Ishikawa (cell line): ENCODE measurements around the gene COL27A1.

ENCODE experiments used
- CEBPB ChIP-seq: IDR thresholded peaks from 2 replicates; pipeline ENCODE4 v1.6.1; 2012
- CREB1 ChIP-seq: IDR thresholded peaks from 2 replicates; pipeline ENCODE4 v1.6.1; 2012; ENCODE audit warnings: low read depth
- EGR1 ChIP-seq: IDR thresholded peaks from 2 replicates; pipeline ENCODE4 v1.6.1; 2012
- EP300 ChIP-seq: IDR thresholded peaks from 2 replicates; pipeline ENCODE4 v1.6.1; 2012; ENCODE audit warnings: borderline replicate concordance
- FOXM1 ChIP-seq: IDR thresholded peaks from 2 replicates; pipeline ENCODE4 v1.6.1; 2012; ENCODE audit warnings: low read depth, borderline replicate concordance
- RAD21 ChIP-seq: IDR thresholded peaks from 2 replicates; pipeline ENCODE4 v1.6.1; 2012; ENCODE audit warnings: low read depth
- TAF1 ChIP-seq: IDR thresholded peaks from 2 replicates; pipeline ENCODE4 v1.6.1; 2012; ENCODE audit warnings: low read depth, mild to moderate bottlenecking
- TCF12 ChIP-seq: IDR thresholded peaks from 2 replicates; pipeline ENCODE4 v1.6.1; 2012; ENCODE audit warnings: low read depth
- TEAD4 ChIP-seq: IDR thresholded peaks from 2 replicates; pipeline ENCODE4 v1.6.1; 2012
- ZBTB7A ChIP-seq: IDR thresholded peaks from 2 replicates; pipeline ENCODE4 v1.6.1; 2012; ENCODE audit warnings: low read depth
- TF ChIP-seq, protein P1 (sequence below): IDR thresholded peaks from 2 replicates; pipeline ENCODE4 v1.6.1; 2012
- TF ChIP-seq, protein P2 (sequence below): IDR thresholded peaks from 2 replicates; pipeline ENCODE4 v1.6.1; 2012; ENCODE audit warnings: low read depth, mild to moderate bottlenecking

DNA sequence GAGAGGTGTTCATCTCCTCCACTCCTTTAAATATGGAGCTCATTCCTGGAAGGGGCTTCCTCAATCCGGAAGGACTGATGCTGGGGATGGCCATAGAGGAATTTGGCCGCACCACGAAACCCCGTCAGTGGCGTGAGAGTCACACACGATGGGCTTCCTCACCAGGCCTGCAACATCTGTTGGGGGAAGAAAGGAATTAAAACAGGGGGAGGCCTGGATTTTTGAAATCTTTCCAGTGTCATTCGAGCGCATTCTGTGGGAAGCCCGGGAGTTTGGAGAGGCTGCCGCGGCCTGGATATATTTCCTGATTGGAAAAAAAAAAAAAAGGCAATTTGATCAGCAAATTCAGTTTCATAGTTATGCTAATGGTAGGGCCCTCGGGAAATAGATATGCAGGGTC lies 91.2 kb downstream of the COL27A1 start:
- TF ChIP-seq TCF12 (no peak), EP300 (no peak), ZBTB7A (no peak), CEBPB (no peak), CREB1 (no peak), EGR1 (no peak), TAF1 (no peak), RAD21 (no peak), FOXM1 (no peak), TEAD4 (no peak)
- TF ChIP-seq, protein P1, sequence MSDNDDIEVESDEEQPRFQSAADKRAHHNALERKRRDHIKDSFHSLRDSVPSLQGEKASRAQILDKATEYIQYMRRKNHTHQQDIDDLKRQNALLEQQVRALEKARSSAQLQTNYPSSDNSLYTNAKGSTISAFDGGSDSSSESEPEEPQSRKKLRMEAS = no peak
- TF ChIP-seq, protein P2, sequence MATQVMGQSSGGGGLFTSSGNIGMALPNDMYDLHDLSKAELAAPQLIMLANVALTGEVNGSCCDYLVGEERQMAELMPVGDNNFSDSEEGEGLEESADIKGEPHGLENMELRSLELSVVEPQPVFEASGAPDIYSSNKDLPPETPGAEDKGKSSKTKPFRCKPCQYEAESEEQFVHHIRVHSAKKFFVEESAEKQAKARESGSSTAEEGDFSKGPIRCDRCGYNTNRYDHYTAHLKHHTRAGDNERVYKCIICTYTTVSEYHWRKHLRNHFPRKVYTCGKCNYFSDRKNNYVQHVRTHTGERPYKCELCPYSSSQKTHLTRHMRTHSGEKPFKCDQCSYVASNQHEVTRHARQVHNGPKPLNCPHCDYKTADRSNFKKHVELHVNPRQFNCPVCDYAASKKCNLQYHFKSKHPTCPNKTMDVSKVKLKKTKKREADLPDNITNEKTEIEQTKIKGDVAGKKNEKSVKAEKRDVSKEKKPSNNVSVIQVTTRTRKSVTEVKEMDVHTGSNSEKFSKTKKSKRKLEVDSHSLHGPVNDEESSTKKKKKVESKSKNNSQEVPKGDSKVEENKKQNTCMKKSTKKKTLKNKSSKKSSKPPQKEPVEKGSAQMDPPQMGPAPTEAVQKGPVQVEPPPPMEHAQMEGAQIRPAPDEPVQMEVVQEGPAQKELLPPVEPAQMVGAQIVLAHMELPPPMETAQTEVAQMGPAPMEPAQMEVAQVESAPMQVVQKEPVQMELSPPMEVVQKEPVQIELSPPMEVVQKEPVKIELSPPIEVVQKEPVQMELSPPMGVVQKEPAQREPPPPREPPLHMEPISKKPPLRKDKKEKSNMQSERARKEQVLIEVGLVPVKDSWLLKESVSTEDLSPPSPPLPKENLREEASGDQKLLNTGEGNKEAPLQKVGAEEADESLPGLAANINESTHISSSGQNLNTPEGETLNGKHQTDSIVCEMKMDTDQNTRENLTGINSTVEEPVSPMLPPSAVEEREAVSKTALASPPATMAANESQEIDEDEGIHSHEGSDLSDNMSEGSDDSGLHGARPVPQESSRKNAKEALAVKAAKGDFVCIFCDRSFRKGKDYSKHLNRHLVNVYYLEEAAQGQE = no peak
